ENCODE results near the gene DNAH10.

GRCh38 chr12:123713823-123714585 is 48.1 kb upstream of the DNAH10 start:
- TF ChIP-seq, protein P1, sequence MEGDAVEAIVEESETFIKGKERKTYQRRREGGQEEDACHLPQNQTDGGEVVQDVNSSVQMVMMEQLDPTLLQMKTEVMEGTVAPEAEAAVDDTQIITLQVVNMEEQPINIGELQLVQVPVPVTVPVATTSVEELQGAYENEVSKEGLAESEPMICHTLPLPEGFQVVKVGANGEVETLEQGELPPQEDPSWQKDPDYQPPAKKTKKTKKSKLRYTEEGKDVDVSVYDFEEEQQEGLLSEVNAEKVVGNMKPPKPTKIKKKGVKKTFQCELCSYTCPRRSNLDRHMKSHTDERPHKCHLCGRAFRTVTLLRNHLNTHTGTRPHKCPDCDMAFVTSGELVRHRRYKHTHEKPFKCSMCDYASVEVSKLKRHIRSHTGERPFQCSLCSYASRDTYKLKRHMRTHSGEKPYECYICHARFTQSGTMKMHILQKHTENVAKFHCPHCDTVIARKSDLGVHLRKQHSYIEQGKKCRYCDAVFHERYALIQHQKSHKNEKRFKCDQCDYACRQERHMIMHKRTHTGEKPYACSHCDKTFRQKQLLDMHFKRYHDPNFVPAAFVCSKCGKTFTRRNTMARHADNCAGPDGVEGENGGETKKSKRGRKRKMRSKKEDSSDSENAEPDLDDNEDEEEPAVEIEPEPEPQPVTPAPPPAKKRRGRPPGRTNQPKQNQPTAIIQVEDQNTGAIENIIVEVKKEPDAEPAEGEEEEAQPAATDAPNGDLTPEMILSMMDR (IDR thresholded peaks at IDR 0.05) = no peak
- no peak for TF ChIP-seq POLR2A (IDR thresholded peaks at IDR 0.05)
